Liver (tissue), 9 donors: ENCODE data around the gene HSPA12A. TPM values are rescaled to one million over a fixed set of nuclear protein-coding genes. Genes with fewer than 3 reads are reported as not detected.

Experiments used
- DNase-seq: peaks from one replicate; pipeline ENCODE4 v3.0.0-alpha.2; 2017; ENCODE audit warnings: low spot score
- H3K27ac ChIP-seq, 2 donors: one replicate each; pipeline ENCODE4 v1.7.0; 2013; ENCODE audit warnings: inconsistent platforms in 2 of 2, low read length in 2 of 2, control low read depth in 1 of 2, low read depth in 1 of 2, mild to moderate bottlenecking in 1 of 2
- H3K27me3 ChIP-seq, 4 donors: one replicate each; pipeline versions ENCODE4 v1.6.1 to v1.7.0; 2013; ENCODE audit warnings: low read length in 3 of 4, inconsistent platforms in 1 of 4, mild to moderate bottlenecking in 1 of 4, moderate library complexity in 1 of 4; ENCODE audit not compliant: control insufficient read depth in 4 of 4, insufficient read depth in 4 of 4
- H3K36me3 ChIP-seq, 4 donors: one replicate each; pipeline versions ENCODE4 v1.6.1 to v1.7.0; 2013; ENCODE audit warnings: low read length in 3 of 4, mild to moderate bottlenecking in 3 of 4, low read depth in 1 of 4, moderate library complexity in 1 of 4; ENCODE audit not compliant: control insufficient read depth in 4 of 4, insufficient read depth in 3 of 4
- H3K4me1 ChIP-seq, 4 donors: one replicate each; pipeline versions ENCODE4 v1.6.1 to v1.7.0; 2013; ENCODE audit warnings: low read length in 3 of 4, mild to moderate bottlenecking in 3 of 4, moderate library complexity in 1 of 4; ENCODE audit not compliant: control insufficient read depth in 4 of 4, insufficient read depth in 4 of 4
- H3K4me3 ChIP-seq, 3 donors: one replicate each; pipeline versions ENCODE4 v1.6.1 to v1.7.0; 2013; ENCODE audit warnings: low read length in 3 of 3, control low read depth in 1 of 3, low read depth in 1 of 3, mild to moderate bottlenecking in 1 of 3
- H3K9ac ChIP-seq, 2 donors: one replicate each; pipeline ENCODE4 v1.7.0; 2013; ENCODE audit warnings: low read length in 2 of 2, mild to moderate bottlenecking in 2 of 2, moderate library complexity in 2 of 2, control low read depth in 1 of 2, low read depth in 1 of 2
- H3K9me3 ChIP-seq, 4 donors: one replicate each; pipeline versions ENCODE4 v1.6.1 to v1.7.0; 2013; ENCODE audit warnings: low read length in 3 of 4; ENCODE audit not compliant: control insufficient read depth in 4 of 4
- EGR1 ChIP-seq, 2 donors: IDR thresholded peaks; 2 replicates each; pipeline ENCODE4 v1.6.1; 2016 to 2018; ENCODE audit warnings: antibody characterized with exemption in 2 of 2, low read depth in 2 of 2
- FOXA1 ChIP-seq: IDR thresholded peaks from 2 replicates; pipeline ENCODE4 v1.6.1; 2016; ENCODE audit warnings: antibody characterized with exemption
- FOXA2 ChIP-seq: IDR thresholded peaks from 2 replicates; pipeline ENCODE4 v1.6.1; 2016; ENCODE audit warnings: antibody characterized with exemption
- GABPA ChIP-seq, 2 donors: IDR thresholded peaks in 1 of 2; conservative IDR thresholded peaks in 1 of 2; 2 replicates each; pipeline ENCODE4 v1.6.1; 2016; ENCODE audit warnings: antibody characterized with exemption in 2 of 2, mild to moderate bottlenecking in 1 of 2, moderate library complexity in 1 of 2
- HNF4A ChIP-seq, 2 donors: conservative IDR thresholded peaks; 2 replicates each; pipeline ENCODE4 v1.6.1; 2016; ENCODE audit warnings: antibody characterized with exemption in 2 of 2, mild to moderate bottlenecking in 2 of 2
- HNF4G ChIP-seq: IDR thresholded peaks from 2 replicates; pipeline ENCODE4 v1.6.1; 2016; ENCODE audit warnings: antibody characterized with exemption
- JUND ChIP-seq, 2 donors: IDR thresholded peaks; 2 replicates each; pipeline ENCODE4 v1.6.1; 2016; ENCODE audit warnings: antibody characterized with exemption in 2 of 2
- MAX ChIP-seq: IDR thresholded peaks from 2 replicates; pipeline ENCODE4 v1.6.1; 2016; ENCODE audit warnings: antibody characterized with exemption
- NR2F2 ChIP-seq: IDR thresholded peaks from 2 replicates; pipeline ENCODE4 v1.6.1; 2016; ENCODE audit warnings: antibody characterized with exemption
- RAD21 ChIP-seq, 2 donors: IDR thresholded peaks; 2 replicates each; pipeline ENCODE4 v1.6.1; 2016; ENCODE audit warnings: antibody characterized with exemption in 2 of 2, mild to moderate bottlenecking in 2 of 2
- RXRA ChIP-seq, 2 donors: IDR thresholded peaks; 2 replicates each; pipeline ENCODE4 v1.6.1; 2017 to 2018; ENCODE audit warnings: antibody characterized with exemption in 2 of 2, mild to moderate bottlenecking in 1 of 2
- SP1 ChIP-seq: IDR thresholded peaks from 2 replicates; pipeline ENCODE4 v1.6.1; 2018; ENCODE audit warnings: antibody characterized with exemption, mild to moderate bottlenecking
- TAF1 ChIP-seq: conservative IDR thresholded peaks from 2 replicates; pipeline ENCODE4 v1.6.1; 2016; ENCODE audit warnings: antibody characterized with exemption, mild to moderate bottlenecking
- YY1 ChIP-seq: IDR thresholded peaks from 2 replicates; pipeline ENCODE4 v1.6.1; 2016; ENCODE audit warnings: antibody characterized with exemption, mild to moderate bottlenecking
- WGBS: extraction: QIAGEN DNeasy Blood & Tissue Kit; methylation state at CpG from one replicate; pipeline ENCODE4 v1.1.7; 2013; 5-methylcytosine and 5-hydroxymethylcytosine counted together
- polyA plus RNA-seq, 2 donors: library from polyadenylated mRNA; stranded (reverse) in 1 of 2; unstranded in 1 of 2; fragments of 200-250 nt in 1 of 2; fragments of >200 nt in 1 of 2; fragmentation: Nextera tagmentation in 1 of 2; extraction: Ambion mirVana in 1 of 2; gene quantifications; one replicate each; pipeline versions ENCODE4 v1.2.1 to v1.2.3, GENCODE V29; 2013 to 2015
- total RNA-seq, 2 donors: library from RNA; depleted of rRNA; stranded (reverse); fragments of >200 nt; gene quantifications; one replicate each; pipeline ENCODE4 v1.2.3, GENCODE V29; 2014
- TF ChIP-seq, protein P1 (sequence below): IDR thresholded peaks from 2 replicates; pipeline ENCODE4 v1.6.1; 2016; ENCODE audit warnings: antibody characterized with exemption, mild to moderate bottlenecking
- TF ChIP-seq, protein P2 (sequence below): IDR thresholded peaks from 2 replicates; pipeline ENCODE4 v1.6.1; 2016; ENCODE audit warnings: antibody characterized with exemption
- donor health status: healthy.
- donor health status: healthy.
- donor health status: healthy.
- donor health status: healthy.
- donor health status: healthy.

Gene HSPA12A
- total and polyA plus RNA-seq, 4 donors = 1.3 to 4.5 (median 1.6) TPM

DNA sequence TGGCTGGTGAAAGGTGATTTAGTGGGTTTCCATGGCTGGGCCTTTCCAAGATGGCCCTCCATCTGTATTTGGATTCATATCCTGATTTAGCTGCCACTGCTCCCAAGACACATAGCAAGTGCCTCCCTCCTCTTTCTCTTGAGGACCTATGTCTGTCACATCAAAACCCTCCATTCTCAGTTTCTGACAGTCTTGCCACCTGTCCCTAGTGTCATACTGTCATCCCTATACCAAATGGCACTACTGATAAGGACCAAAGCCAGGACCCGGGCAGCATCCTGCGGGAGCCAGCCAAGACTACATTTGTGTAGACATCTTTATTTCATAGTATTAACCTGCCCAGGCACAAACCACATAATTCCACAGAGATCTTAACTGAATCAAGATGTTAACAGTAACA, 86.8 kb downstream of the HSPA12A start:
- H3K4me3 ChIP-seq = no peak overlapping the region
- no peak overlapping the region for H3K9ac ChIP-seq
- WGBS = 86% methylated on average over 2 of the region's 2 CpGs
- no peak for DNase-seq
- TF ChIP-seq RAD21 (IDR thresholded peaks at IDR 0.05) = no peak
- TF ChIP-seq, protein P1, sequence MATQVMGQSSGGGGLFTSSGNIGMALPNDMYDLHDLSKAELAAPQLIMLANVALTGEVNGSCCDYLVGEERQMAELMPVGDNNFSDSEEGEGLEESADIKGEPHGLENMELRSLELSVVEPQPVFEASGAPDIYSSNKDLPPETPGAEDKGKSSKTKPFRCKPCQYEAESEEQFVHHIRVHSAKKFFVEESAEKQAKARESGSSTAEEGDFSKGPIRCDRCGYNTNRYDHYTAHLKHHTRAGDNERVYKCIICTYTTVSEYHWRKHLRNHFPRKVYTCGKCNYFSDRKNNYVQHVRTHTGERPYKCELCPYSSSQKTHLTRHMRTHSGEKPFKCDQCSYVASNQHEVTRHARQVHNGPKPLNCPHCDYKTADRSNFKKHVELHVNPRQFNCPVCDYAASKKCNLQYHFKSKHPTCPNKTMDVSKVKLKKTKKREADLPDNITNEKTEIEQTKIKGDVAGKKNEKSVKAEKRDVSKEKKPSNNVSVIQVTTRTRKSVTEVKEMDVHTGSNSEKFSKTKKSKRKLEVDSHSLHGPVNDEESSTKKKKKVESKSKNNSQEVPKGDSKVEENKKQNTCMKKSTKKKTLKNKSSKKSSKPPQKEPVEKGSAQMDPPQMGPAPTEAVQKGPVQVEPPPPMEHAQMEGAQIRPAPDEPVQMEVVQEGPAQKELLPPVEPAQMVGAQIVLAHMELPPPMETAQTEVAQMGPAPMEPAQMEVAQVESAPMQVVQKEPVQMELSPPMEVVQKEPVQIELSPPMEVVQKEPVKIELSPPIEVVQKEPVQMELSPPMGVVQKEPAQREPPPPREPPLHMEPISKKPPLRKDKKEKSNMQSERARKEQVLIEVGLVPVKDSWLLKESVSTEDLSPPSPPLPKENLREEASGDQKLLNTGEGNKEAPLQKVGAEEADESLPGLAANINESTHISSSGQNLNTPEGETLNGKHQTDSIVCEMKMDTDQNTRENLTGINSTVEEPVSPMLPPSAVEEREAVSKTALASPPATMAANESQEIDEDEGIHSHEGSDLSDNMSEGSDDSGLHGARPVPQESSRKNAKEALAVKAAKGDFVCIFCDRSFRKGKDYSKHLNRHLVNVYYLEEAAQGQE = no peak
- no peak for TF ChIP-seq HNF4G
- no peak for TF ChIP-seq FOXA1
- TF ChIP-seq NR2F2 = no peak
- TF ChIP-seq, protein P2, sequence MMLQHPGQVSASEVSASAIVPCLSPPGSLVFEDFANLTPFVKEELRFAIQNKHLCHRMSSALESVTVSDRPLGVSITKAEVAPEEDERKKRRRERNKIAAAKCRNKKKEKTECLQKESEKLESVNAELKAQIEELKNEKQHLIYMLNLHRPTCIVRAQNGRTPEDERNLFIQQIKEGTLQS = no peak
- TF ChIP-seq TAF1 = no peak
- TF ChIP-seq FOXA2 = no peak
- TF ChIP-seq HNF4A (conservative IDR thresholded peaks at IDR 0.05) = no peak
- no peak for TF ChIP-seq JUND (IDR thresholded peaks at IDR 0.05)
- H3K36me3 ChIP-seq = no peaks in the 10 kb centered on the region
- no peak overlapping the region for H3K27ac ChIP-seq
- H3K9me3 ChIP-seq = peaks cover 0 to 3% (median 0%) of the 10 kb centered on the region in 4 donors
- no peaks in the 10 kb centered on the region for H3K4me1 ChIP-seq
- peaks cover 0 to 8% (median 0%) of the 10 kb centered on the region in 4 donors for H3K27me3 ChIP-seq

GRCh38 chr10:116654816-116655215, 87.5 kb downstream of the HSPA12A start:
- H3K9me3 ChIP-seq = peaks cover 0 to 3% (median 1%) of the 10 kb centered on the region in 4 donors
- TF ChIP-seq GABPA (IDR thresholded peaks at IDR 0.05 in 1 of 2, conservative IDR thresholded peaks at IDR 0.05 in 1 of 2) (no peak), RAD21 (IDR thresholded peaks at IDR 0.05) (no peak), FOXA1 (no peak), FOXA2 (no peak), TAF1 (no peak), RXRA (IDR thresholded peaks at IDR 0.05) (no peak), SP1 (no peak), HNF4G (no peak), YY1 (no peak), MAX (no peak)
- TF ChIP-seq, protein P2 = no peak

DNA sequence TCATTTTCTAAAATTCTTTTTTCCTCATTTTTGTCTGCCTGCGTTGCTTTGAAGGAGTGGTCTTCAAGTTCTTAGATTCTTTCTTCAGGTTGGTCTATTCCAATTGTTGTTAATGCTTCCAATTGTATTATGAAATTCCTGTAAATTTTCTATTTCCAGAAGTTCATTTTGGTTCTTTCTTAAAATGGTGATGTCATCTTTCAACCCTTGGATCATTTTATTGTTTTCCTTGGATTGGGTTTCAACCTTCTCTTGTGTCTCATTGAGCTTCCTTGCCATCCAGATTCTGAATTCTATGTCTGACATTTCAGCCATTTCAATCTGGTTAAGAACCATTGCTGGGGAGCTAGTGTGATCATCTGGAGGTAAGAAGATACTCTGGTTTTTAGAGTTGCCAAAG, 88.5 kb downstream of the HSPA12A start:
- DNase-seq = no peak
- Histone ChIP-seq H3K27ac (no peak overlapping the region), H3K9me3 (peaks cover 0 to 3% (median 1%) of the 10 kb centered on the region in 4 donors)
- no peak for TF ChIP-seq RXRA (IDR thresholded peaks at IDR 0.05)
- no peak for TF ChIP-seq NR2F2
- no peak for TF ChIP-seq FOXA1
- TF ChIP-seq RAD21 (IDR thresholded peaks at IDR 0.05) = no peak
- TF ChIP-seq, protein P2 = no peak
- TF ChIP-seq JUND (IDR thresholded peaks at IDR 0.05) = no peak
- no peak for TF ChIP-seq EGR1 (IDR thresholded peaks at IDR 0.05; ENCODE audit: low read depth in 2 of 2)
- TF ChIP-seq FOXA2 = no peak
- TF ChIP-seq, protein P1 = no peak
- no peak for TF ChIP-seq YY1
- no peak for TF ChIP-seq GABPA (IDR thresholded peaks at IDR 0.05 in 1 of 2, conservative IDR thresholded peaks at IDR 0.05 in 1 of 2)
- TF ChIP-seq MAX = no peak

More at GRCh38 chr10:116654816-116655215, 87.5 kb downstream of the HSPA12A start:
- no peak for DNase-seq
- Histone ChIP-seq H3K27me3 (peaks cover 0 to 8% (median 0%) of the 10 kb centered on the region in 4 donors), H3K36me3 (no peaks in the 10 kb centered on the region), H3K4me1 (no peaks in the 10 kb centered on the region), H3K27ac (no peak overlapping the region), H3K4me3 (no peak overlapping the region), H3K9ac (no peak overlapping the region)
- 45% methylated on average over 4 of the region's 4 CpGs for whole genome bisulfite sequencing

More for the DNA sequence above, 88.5 kb downstream of the HSPA12A start:
- peaks cover 0 to 5% (median 0%) of the 10 kb centered on the region in 4 donors for H3K27me3 ChIP-seq
- H3K4me3 ChIP-seq = no peak overlapping the region
- H3K36me3 ChIP-seq = no peaks in the 10 kb centered on the region
- H3K9ac ChIP-seq = no peak overlapping the region
- WGBS = 68% methylated on average over 1 of the region's 1 CpG
- H3K4me1 ChIP-seq = no peaks in the 10 kb centered on the region
